ENCODE results near the gene CCL22.

CCL22 gene

GRCh38 chr16:57355898-57356414 lies 2.6 kb upstream of the CCL22 start:
- H3K9me3 ChIP-seq: no peaks in the 10 kb centered on the region
- TF ChIP-seq, protein P1, sequence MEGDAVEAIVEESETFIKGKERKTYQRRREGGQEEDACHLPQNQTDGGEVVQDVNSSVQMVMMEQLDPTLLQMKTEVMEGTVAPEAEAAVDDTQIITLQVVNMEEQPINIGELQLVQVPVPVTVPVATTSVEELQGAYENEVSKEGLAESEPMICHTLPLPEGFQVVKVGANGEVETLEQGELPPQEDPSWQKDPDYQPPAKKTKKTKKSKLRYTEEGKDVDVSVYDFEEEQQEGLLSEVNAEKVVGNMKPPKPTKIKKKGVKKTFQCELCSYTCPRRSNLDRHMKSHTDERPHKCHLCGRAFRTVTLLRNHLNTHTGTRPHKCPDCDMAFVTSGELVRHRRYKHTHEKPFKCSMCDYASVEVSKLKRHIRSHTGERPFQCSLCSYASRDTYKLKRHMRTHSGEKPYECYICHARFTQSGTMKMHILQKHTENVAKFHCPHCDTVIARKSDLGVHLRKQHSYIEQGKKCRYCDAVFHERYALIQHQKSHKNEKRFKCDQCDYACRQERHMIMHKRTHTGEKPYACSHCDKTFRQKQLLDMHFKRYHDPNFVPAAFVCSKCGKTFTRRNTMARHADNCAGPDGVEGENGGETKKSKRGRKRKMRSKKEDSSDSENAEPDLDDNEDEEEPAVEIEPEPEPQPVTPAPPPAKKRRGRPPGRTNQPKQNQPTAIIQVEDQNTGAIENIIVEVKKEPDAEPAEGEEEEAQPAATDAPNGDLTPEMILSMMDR (IDR thresholded peaks at IDR 0.05): no peak
- no peaks in the 10 kb centered on the region for H3K27me3 ChIP-seq
- no peak for DNase-seq
- no peaks in the 10 kb centered on the region for H3K4me1 ChIP-seq
- H3K4me3 ChIP-seq: no peak overlapping the region
- H3K36me3 ChIP-seq: no peaks in the 10 kb centered on the region
- intact Hi-C loops (cut with DNase I; ENCODE audit: low total_unique reads): no loop called here
- H3K27ac ChIP-seq: no peak overlapping the region

DNA sequence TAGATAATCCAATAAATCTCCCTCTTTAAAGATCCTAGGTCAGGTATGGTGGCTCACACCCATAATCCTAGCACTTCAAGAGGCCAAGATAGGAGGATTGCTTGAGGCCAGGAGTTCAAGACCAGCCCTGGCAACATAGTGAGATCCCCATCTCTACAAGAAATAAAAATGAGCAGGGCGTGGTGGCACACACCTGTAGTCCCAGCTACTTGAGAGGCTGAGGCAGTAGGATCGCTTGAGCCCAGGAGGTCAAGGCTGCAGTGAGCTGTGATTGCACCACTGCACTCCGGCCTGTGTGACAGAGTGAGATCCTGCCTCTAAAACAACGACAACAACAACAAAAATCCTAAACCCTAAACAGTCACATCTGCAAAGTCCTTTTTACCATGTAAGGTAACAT lies 2.0 kb upstream of the CCL22 start:
- no peak for DNase-seq
- H3K36me3 ChIP-seq: no peaks in the 10 kb centered on the region
- intact Hi-C loops (cut with DNase I; ENCODE audit: low total_unique reads): no loop called here
- H3K9me3 ChIP-seq: no peaks in the 10 kb centered on the region
- no peak overlapping the region for H3K4me3 ChIP-seq
- TF ChIP-seq, protein P1 (IDR thresholded peaks at IDR 0.05): no peak
- no peaks in the 10 kb centered on the region for H3K27me3 ChIP-seq
- no peak overlapping the region for H3K27ac ChIP-seq
- no peaks in the 10 kb centered on the region for H3K4me1 ChIP-seq

DNA sequence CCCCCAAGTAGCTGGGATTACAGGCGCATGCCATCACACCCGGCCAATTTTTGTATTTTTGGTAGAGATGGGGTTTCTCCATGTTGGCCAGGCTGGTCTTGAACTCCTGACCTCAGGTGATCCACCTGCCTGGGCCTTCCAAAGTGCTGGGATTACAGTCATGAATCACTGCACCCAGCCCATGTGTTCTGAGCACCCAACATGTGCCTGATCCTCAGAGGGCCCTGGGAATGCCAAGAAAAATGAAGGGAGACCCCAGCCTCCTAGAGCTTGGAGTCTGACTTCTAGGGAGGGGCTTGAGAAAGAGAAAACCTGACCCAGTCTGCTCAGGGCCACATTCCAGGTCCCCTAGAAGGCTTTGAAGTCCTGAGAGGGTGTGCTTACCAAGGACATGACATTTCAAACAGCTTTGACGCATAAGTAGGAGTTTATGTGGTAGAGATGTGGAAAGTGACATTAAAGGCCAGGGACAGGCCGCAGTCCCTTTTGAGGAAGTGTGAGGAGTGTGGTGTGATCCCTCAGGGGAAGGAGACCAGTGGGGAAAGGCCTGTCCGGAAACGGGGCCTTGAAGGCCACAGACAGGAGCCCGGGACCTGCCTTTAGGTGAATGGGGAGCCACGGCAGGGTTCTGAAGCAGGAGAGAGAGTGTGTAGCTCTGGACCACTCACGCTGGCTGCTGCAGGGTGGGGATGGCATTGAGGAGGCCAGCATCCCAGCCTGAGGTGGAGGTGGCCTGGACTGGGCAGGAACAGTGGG lies 1.1 kb upstream of the CCL22 start:
- intact Hi-C loops (cut with DNase I; ENCODE audit: low total_unique reads): no loop called here
- DNase-seq: no peak
- H3K27me3 ChIP-seq: no peaks in the 10 kb centered on the region
- no peaks in the 10 kb centered on the region for H3K9me3 ChIP-seq
- no peak overlapping the region for H3K4me3 ChIP-seq
- H3K36me3 ChIP-seq: no peaks in the 10 kb centered on the region
- no peaks in the 10 kb centered on the region for H3K4me1 ChIP-seq
- H3K27ac ChIP-seq: no peak overlapping the region
- TF ChIP-seq, protein P1 (IDR thresholded peaks at IDR 0.05): no peak

- no peaks in the 10 kb centered on the region for H3K27me3 ChIP-seq
- no peak for DNase-seq
- no peaks in the 10 kb centered on the region for H3K36me3 ChIP-seq
- TF ChIP-seq, protein P1 (IDR thresholded peaks at IDR 0.05): no peak
- no peaks in the 10 kb centered on the region for H3K9me3 ChIP-seq
- H3K4me1 ChIP-seq: no peaks in the 10 kb centered on the region
- intact Hi-C loops (cut with DNase I; ENCODE audit: low total_unique reads): no loop called here
- H3K4me3 ChIP-seq: no peak overlapping the region
- H3K27ac ChIP-seq: no peak overlapping the region
Observed at GRCh38 chr16:57358086-57358420, 530 bp upstream of the CCL22 start.

- Histone ChIP-seq H3K27me3 (no peaks in the 10 kb centered on the region), H3K27ac (no peak overlapping the region), H3K36me3 (no peaks in the 10 kb centered on the region), H3K9me3 (no peaks in the 10 kb centered on the region), H3K4me3 (no peak overlapping the region), H3K4me1 (no peaks in the 10 kb centered on the region)
- intact Hi-C loops (cut with DNase I; ENCODE audit: low total_unique reads): no loop called here
- TF ChIP-seq, protein P1 (IDR thresholded peaks at IDR 0.05): no peak
- peak in 1 of 2 donors; percentile 52 for DNase-seq
Observed at GRCh38 chr16:57360321-57360935, 1.8 kb downstream of the CCL22 start.

Measured in tibial artery (tissue), 4 donors.